SHP77 (cell line): Measurements from ENCODE around the gene NEIL1.
"Not testable (repeated sequence)": the region's sequence is repeated elsewhere in the genome, so short reads cannot be mapped to it uniquely, and the experiment has no call there.

Experiments used
- DNase-seq, 2 experiments: peaks; one replicate each; lab custom pipeline; 2025; lab: John Stamatoyannopoulos, UW

The NEIL1 gene, protein sequence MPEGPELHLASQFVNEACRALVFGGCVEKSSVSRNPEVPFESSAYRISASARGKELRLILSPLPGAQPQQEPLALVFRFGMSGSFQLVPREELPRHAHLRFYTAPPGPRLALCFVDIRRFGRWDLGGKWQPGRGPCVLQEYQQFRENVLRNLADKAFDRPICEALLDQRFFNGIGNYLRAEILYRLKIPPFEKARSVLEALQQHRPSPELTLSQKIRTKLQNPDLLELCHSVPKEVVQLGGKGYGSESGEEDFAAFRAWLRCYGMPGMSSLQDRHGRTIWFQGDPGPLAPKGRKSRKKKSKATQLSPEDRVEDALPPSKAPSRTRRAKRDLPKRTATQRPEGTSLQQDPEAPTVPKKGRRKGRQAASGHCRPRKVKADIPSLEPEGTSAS

DNA sequence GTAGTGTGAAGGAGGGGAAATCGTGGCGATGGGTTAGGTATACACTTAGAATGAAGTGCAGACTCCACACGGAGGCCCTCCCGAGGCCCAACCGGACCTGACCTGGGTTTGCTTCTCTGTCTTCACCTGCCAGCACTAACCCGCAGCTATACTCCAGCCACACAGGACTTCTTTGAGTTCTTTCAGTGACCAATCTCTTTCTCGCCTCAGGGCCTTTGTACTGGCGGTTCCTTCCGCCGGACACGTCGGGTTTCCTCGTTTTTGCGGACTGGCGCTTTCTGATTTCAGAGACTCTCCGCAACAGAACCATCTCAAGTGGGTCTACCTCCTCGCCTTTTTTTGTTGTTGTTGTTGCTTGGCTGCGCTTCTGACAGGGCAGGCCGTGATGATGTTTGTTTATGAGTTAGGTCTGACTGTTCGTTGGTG, at the start of gene NEIL1:
TSS of gene NEIL1 (plus strand) at position 244 of the 426 bp plus-strand sequence. CDS start 1,867 bp downstream, outside the sequence.
- DNase-seq = peak; percentile 2 to 58

DNA sequence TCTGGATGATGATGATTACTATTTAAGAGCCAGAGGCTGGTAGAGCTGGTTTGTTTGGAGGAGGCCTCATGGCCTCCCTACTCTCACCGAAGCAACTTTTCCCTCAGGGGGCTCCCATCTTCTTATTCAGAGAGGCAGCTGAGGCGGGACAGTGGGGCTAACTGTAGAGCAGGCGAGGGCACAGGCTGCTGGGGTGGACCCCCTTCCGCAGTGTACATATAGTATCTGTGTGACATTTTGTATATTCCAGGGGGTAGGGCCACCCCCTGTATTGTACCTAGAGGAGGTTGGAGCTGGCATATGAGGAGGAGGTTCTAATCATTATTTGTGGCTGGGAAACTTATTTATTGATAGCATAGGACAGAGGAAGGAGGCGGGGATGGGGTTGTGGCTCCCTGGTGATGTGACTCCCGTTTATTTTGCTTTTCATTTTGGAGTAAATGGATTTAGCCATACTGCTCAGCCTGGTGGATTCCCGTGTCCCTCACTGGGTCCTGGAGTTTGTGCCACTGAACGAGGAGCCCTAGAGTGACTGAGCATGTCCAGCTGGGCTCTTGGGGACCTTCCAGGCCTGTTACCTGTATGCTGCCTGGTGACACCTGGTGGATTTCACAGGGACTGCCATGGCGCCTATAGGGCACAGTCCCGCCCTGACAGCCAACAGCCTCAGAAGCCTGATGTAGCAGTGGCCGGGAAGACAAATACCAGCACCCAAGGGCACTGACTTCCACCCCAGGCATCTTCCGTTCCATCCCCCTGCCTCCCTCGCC, 48.1 kb upstream of the NEIL1 start:
- not testable (repeated sequence) for DNase-seq

DNA sequence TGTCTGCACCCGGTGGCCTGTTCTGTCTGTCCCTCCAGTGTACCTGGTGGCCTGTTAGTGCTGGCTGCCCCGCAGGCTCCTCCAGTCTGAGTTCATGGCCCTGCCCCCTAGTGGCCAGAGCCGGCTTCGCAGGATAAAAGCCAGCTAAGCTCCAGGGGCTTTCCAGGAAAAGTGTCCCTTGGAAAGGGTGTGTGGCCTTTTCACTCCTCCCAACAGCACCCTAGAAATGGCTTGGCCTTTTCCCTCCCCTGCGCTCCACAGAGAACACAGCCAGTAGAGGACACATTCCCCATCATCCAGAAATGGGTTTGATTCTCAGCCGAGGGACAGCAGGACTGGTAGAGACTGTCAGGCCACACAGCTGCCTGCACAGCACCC, 47.5 kb upstream of the NEIL1 start:
- DNase-seq = not testable (repeated sequence)

DNA sequence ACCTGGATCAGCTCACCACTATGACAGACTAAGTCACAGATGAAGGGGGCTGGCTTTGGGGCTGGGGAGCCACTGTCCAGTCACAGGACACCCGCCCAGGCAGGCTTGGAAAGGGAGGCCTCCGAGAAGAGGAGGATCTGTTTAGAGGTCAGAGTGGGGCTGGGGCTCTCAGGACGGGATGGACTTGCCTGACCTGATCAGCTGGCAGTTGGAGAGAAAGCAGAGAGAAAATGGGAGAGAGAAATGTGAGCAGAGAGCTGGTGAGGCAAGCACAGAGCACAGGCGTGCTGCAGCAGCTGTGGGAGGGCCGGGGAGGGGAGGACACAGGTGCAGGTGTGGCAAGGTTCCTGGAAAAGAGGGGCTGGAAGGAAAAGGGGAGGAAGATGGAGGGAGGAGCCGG, 46.8 kb upstream of the NEIL1 start:
- DNase-seq = not testable (repeated sequence)

DNA sequence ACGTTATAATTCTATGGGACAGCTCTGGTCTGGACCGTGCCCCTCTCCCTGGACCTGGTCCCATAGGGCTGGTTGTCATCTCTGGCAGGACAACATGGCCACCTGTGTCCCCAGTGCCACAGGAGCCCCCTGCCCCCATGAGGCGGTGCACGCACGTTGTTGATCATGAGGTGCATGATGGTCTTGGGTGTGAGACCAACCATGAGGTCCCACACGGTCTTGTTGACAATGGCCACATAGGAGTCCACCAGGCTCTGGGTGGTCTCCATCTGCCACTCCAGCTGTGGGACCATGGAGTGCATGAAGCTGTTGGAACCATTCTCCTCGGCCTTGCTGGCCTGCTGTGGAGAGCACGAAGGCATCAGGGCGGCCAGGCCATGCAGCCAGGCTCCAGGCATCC, 44.5 kb upstream of the NEIL1 start:
- DNase-seq = no peak

DNA sequence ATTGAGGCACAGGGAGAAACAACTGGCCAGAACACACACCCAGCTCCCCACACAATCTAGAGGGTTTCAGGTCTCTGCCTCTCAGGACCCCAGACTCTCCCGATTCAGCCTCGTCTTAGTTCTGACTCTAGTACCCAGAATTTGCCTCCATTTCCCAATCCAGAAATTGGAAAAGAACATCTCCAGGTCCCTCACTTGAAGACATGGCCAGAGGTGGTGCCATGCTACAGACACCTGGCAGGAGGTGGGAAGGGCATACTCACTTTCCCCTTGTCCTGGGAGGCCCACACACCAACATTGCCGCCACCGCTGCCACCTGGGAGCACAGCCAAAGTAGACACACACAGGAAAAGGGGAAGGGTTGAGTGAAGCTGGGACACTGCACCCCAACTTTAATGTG, 44.1 kb upstream of the NEIL1 start:
- not testable (repeated sequence) for DNase-seq

DNA sequence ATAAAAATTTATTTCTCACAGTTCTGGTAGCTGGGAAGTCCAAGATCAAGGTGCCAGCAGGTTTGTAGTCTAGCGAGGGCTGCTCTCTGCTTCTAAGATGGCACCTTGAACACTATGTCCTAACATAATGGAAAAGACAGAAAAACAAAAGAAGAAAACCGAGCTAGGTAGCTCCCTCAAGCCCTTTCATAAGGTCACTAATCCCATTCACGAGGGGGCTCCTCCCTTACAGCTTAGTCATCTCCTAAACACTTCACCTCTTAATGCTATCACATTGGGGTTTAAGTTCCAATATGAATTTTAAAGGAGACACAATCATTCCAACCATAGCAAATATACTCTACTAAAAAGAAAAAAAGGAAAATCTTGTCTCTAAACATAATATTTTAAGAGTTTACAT, 40.7 kb upstream of the NEIL1 start:
- DNase-seq = no peak

DNA sequence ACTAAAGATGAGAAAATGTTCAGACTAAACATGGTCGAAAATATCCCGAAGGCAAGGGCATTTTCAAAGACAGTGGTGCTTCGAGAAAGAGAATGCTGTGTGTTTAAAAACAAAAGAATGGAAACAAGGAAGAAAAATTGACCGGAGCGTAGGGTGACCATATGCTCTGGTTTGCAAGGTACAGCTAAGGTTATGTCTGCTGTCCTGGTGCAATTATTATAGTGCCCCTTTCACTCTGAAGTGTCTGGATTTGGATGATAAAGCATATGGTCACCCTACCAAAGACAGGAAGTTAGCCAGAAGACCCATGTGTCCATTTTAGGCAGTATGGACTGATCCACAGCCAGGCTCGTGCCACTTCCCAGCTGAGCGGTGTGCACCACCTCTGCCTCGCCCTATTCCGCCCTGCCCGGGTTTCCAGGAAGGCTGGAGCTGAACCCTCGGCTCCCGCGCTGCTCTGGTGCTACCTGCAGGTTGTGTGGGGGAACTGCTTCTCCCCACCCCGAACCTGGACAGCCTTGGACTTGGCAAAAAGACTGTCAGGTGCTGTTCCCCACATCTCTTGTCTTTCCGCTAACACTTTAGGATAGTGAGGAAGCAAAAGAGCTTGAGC, 39.0 kb upstream of the NEIL1 start:
- DNase-seq = peak; percentile 54 to 81

DNA sequence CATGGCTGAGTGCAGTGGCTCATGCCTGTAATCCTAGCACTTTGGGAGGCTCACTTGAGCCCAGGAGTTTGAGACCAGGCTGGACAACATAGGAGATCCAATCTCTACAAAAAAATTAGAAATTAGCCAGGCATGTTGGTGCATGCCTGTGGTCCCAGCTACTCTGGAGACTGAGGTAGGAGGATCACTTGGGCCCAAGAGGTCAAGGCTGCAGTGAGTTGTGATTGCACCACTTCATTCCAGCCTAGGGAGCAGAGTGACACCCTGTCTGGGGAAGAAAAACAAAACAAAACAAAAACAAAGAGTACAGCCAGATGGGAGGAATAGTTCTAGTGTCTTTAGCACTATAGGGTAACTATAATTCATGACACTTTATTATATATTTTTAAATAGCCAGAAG, 37.1 kb upstream of the NEIL1 start:
- DNase-seq = no peak

DNA sequence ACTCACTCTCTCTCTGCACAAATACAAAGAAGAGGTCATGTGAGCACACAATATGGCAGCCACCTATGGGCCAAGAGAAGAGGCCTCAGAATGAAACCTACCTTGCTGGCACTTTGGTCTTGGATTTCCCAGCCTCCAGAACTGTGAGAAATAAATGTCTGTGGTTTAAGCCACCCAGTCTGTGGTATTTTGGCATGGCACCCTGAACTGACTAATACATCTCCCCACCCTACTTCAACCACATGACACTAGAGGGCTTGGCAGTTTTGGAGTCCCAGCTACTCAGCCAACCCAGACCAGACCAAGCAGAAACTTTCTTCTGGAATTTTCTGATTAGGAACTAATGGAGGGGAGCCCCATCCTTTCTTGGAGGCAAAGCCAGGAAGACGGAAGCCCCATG, 34.3 kb upstream of the NEIL1 start:
- DNase-seq = not testable (repeated sequence)

DNA sequence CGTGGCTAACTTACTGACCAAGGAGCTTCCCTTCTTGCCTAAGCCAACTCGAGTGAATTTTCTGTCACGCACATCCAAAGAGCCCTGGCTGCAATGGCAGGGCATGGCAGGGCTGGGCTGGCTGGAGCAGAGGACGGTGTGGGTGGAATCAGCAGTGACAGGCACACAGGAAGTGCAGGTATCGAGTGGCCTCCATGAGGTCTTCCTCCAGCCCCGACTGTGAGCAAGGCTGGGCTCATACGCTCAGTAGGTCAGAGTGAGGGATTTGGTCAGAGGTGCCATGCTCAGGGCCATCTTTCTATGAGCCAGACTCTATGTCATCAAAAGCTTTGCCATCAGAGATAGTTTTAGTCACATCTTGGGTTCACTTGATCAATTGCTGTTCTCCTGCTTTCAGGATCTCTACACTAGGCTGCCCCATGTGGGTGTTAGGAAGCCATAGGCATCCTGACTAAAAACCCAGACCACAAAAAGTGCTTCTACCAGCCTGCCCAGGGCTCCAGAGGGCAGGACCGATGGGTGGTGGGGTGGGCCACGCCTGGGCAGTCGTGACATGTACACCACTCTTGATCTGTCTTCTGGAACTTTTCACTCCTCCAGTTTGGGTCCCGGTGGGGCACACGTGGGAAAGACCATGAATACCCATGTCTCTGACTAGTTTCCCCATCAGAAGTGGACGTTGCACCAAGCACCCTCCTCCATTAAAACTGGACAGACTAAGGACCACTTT, 33.6 kb upstream of the NEIL1 start:
- no peak for DNase-seq

DNA sequence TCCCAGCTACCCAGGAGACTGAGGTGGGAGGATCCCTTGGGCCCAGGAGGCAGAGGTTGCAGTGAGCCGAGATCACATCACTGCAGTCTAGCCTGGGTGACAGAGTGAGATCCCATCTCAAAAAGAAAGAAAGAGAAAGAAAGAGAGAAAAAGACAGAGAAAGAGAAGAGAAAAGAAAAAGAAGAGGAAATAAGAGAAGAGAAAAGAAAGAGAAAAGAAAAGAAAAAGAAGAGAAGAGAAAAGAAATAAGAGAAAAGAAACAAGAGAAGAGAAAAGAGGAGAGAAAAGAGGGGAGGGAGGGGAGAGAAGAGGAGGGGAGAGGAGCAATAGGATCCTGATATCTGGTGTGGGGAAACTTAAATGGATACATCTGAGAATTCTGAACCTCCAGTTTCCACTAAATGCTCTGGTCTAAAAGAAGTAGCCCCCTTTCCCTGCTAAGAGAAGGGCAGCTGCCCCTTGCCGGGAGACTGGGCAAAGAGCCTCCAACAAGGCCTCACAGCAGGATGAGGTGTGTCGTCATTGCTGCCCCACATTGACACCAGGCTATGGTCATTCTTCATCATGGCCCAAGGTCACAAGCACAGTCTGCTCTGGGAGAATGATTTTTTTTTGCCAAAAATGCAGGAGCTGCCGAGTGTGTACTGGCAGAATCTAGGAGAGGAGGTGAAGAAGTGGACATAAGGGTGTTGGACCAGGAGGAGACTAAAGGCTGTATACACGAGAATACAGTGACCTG, 32.1 kb upstream of the NEIL1 start:
- no peak for DNase-seq

DNA sequence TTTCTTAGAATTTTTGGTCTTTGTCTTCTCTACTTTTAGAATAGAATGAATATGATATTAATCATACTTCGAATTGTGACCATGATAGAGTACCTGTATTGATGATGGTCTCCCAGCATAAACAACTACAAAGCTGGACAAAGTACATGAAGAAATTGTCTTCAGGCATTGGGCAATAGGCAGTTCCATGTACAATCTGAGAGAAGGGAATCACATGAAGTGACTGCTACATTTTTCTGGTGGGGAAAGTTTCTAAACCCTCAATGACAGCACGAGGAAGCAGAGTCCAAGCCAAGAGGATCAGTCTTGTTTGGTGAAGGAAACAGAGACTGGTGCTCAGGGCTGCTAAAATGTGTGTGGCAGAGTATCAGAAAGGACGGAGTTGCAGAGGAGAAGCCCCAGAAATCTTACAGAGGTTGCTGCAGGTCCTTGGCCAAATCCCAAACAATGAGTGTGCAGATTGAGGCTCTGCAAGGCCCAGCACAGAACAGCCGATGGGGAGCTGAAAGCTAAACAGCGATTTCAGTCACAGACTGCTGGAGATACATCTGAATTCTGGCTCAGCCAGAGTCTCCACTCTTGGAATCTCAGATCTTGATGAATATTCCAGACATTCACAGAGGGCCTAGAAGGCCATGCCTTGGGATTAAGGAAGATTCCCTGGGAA, 27.5 kb upstream of the NEIL1 start:
- not testable (repeated sequence) for DNase-seq

DNA sequence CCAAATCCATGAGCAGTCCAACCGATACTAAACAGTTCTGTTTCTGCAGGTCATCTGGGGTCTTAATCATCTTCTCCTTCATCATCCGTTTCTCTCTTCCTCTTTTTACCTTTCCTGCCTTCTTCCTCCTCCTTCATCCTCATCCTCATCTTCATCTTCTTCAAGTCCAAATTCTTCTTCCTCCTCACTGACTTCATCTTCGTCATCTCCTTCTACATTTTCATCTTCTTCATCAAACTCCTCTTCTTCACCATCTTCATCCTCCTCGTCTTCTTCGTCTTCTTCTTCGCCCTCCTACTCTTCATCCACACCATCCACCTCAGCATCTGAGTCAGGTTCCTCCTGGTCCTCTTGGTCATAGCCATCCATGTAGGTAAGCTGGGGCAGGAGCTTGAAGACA, 25.1 kb upstream of the NEIL1 start:
- DNase-seq = no peak

DNA sequence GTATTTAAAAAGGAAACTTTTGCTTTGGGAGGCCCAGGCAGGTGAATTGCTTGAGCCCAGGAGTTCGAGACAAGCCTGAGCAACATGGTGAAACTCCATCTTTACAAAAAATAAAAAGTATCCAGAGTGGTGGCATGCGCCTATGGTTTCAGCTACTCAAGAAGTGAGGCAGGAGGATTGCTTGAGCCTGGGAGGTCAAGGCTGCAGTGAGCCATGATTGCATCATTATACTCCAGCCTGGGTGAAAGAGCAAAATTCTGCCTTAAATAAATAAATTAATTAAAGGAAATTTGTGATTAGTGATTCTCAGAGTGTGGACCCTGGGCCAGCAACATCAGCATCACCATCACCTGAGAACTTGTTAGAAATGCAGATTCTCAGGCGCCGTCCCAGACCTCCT, 20.9 kb upstream of the NEIL1 start:
- no peak for DNase-seq

DNA sequence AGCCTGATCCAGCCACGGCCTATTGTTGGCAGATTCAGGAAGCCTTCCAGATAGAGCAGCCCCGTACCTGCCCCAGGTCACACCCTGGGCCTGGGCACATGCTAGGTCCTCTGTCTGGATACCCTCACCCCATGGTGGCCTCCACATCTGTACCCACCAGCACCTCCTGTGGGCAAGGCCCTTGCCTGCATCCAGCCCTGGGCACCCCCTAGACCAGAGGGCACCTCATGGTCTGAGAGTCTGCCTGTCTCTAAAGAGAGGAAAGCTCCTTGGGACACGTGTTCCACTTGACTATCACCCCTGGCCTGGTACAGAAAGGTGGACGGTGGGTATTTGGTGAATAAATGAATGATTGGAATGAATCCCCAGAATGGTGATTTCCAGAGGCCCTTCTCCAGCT, 19.8 kb upstream of the NEIL1 start:
- DNase-seq = no peak

DNA sequence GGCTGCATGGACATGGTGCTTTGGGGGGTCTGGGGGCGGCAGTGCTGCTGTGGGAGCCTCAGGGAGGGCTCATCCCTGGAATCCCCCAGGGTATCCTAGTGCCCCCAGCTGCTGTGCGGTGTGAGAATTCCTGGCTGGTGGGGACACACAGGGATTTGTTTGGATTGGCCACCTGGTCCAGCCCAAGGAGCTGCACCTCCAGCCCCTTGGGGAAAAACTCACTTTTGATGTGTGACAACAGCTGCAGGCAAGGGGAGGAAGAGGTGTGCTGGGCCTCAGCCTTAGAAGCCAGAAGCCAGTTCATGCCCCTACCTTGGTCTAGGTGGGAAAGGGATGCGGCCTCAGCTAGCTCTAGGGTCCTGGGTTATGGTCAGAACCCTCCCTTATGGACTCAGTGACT, 19.3 kb upstream of the NEIL1 start:
- DNase-seq = no peak

DNA sequence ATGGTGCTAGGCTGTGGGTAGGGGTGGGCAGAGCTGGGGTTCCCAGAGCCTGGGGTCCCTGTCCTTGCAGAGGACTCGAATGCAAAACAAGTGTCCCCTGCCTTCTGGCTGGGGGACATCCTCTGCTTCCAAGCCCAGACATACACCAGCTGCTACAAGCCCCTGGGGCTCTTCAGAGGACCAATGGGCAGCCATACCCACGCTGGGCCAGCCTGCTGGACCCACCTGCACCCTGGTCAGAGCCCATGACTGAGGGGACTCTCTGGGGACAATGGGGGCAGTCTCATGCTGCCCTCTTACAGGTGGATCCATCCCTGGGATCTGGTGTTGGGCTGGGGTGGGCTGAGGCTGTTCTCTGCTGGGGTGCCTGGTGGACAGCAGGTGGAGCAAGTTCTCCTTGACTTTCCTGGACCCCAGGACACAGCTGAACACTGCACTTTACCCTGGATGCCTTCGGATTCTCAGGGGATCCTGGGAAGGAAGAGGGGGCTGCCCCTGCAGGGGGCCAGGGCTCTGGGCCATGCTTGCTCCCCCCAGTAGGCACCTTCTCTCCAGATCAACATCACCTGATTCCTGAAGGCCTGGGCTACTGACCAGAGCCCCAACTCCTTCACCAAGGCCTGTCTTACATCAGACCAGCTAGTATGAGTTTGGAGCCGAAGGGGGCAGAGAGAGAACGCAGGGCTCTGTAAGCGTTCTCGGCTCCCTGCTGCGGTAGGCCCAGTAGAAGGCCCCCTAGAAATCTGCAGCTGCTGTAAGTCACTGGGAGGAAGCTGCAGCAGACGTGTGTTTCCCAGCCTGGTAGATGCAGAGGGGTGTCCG, 18.1 kb upstream of the NEIL1 start:
- no peak for DNase-seq

DNA sequence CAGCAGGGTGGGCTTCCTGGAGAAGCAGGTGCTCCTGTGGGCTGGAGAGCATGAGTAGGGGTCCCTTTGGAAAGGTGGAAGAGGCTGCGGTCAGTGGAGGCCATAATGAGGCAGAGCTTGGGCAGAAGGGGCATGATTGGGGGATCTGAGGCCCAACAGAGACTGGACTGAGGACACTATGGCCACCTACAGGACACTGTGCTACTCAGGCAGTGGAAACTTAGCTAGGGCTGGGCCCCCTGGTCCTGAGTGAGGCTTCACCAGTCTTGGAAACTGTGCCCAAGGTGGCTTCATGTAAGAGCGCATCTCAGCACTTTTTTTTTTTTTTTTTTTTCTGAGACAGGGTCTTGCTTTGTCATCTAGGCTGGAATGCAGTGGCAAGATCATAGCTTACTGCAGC, 17.3 kb upstream of the NEIL1 start:
- DNase-seq = no peak

DNA sequence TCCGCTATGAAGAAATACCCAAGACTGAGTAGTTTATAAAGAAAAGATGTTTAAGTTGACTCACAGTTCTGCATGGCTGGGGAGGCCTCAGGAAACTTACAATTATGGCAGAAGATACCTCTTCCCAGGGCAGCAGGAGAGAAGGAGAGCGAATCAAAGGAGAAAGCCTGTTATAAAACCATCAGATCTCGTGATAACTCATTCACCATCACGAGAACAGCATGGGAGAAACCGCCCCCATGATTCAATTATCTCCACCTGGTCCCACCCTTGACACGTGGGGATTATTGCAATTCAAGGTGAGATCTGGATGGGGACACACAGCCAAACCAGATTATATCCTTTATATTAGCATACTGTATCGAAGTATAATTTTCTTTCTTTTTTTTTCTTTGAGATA, 14.7 kb upstream of the NEIL1 start:
- not testable (repeated sequence) for DNase-seq
